K562 (cell line): ENCODE measurements around the gene PITPNM3. TPM values are rescaled to one million over a fixed set of nuclear protein-coding genes. Genes with fewer than 3 reads are reported as not detected.

Experiments used
- ATAC-seq: fragments of 200-7000 bp; cut with Tn5 transposase; 3 replicates; pipeline ENCODE4 v1.9.1; 2020; ENCODE audit warnings: moderate library complexity
- BruUV-seq: library from RNA; stranded (reverse); fragments of 400-500 nt; replicated peaks from 2 replicates; lab custom pipeline; 2021; lab: Mats Ljungman, UMichigan
- CTCF ChIA-PET: fragments of 300-600 bp; formaldehyde crosslinking; extraction: SDS; loops from one replicate; lab custom pipeline; 2021; ENCODE audit warnings: low intra/inter-chr PET ratio; lab: Yijun Ruan, JAX
- POLR2A ChIA-PET: fragments of 300-600, 350-650 bp; sonication (Branson Sonifier 250); formaldehyde crosslinking; extraction: SDS; loops from one replicate; lab custom pipeline; 2021; ENCODE audit warnings: antibody characterized with exemption, inconsistent platforms; lab: Yijun Ruan, JAX
- DNase-seq, 4 experiments: peaks; one replicate each; pipeline versions ENCODE4 v3.0.0 to v3.0.0-alpha.2; 2011 to 2018; ENCODE audit warnings: low spot score in 3 of 4, mixed read lengths in 3 of 4; ENCODE audit errors: extremely low read depth in 1 of 4
- FAIRE-seq: peaks from 2 replicates; lab custom pipeline; 2011; peaks lifted over from hg19 to GRCh38; lab: Jason Lieb, UNC
- H2AFZ ChIP-seq: 2 replicates; pipeline ENCODE4 v1.6.0; 2011; ENCODE audit warnings: low read depth, low read length, control low read depth, inconsistent platforms
- H3K27ac ChIP-seq: fragments of 200-600 bp; 3 replicates; pipeline ENCODE4 v1.8.0; 2011; ENCODE audit warnings: low read depth, mild to moderate bottlenecking, control low read depth, inconsistent platforms, low read length, moderate library complexity, mixed read lengths; ENCODE audit errors: extremely low read depth
- H3K27me3 ChIP-seq, 2 experiments: fragments of 300-600 bp in 1 of 2; 2 replicates in 1 of 2; 3 replicates in 1 of 2; pipeline versions ENCODE4 v1.6.0 to v1.8.0; 2011; ENCODE audit warnings: inconsistent platforms in 2 of 2, low read length in 2 of 2, mild to moderate bottlenecking in 1 of 2, mixed read lengths in 1 of 2, moderate library complexity in 1 of 2; ENCODE audit not compliant: control insufficient read depth in 2 of 2, insufficient read depth in 2 of 2
- H3K36me3 ChIP-seq: fragments of 300-600 bp; 3 replicates; pipeline ENCODE4 v1.8.0; 2011; ENCODE audit warnings: mild to moderate bottlenecking, low read length, inconsistent platforms; ENCODE audit not compliant: control insufficient read depth, insufficient read depth
- H3K4me1 ChIP-seq, 2 experiments: fragments of 200-600 bp in 1 of 2; replicated peaks in 1 of 2; 2 replicates in 1 of 2; 3 replicates in 1 of 2; pipeline versions ENCODE4 v1.5.1 to v1.8.0; 2011; ENCODE audit warnings: inconsistent platforms in 2 of 2, low read length in 2 of 2, mild to moderate bottlenecking in 1 of 2, mixed read lengths in 1 of 2, moderate library complexity in 1 of 2; ENCODE audit not compliant: control insufficient read depth in 2 of 2, insufficient read depth in 2 of 2
- H3K4me2 ChIP-seq: 2 replicates; pipeline ENCODE4 v1.6.1; 2011; ENCODE audit warnings: low read length, control low read depth, inconsistent platforms, mixed read lengths; ENCODE audit not compliant: insufficient read depth
- H3K4me3 ChIP-seq: fragments of 200-600 bp; sonication (generic), shearing (Covaris generic); 2 replicates; pipeline ENCODE4 v1.5.1; 2016; ENCODE audit warnings: control low read depth, inconsistent platforms
- H3K79me2 ChIP-seq: fragments of 200-600 bp; 3 replicates; pipeline ENCODE4 v1.8.0; 2011; ENCODE audit warnings: low read length, inconsistent platforms; ENCODE audit not compliant: control insufficient read depth, insufficient read depth
- H3K9ac ChIP-seq, 2 experiments: 2 replicates each; pipeline versions ENCODE4 v1.6.0 to v1.6.1; 2011; ENCODE audit warnings: low read depth in 2 of 2, low read length in 2 of 2, control low read depth in 1 of 2, inconsistent platforms in 1 of 2, mild to moderate bottlenecking in 1 of 2, mixed read lengths in 1 of 2; ENCODE audit not compliant: insufficient read depth in 1 of 2
- H3K9me1 ChIP-seq: one replicate; pipeline ENCODE4 v1.6.0; 2011; ENCODE audit warnings: inconsistent platforms, mild to moderate bottlenecking, low read length, moderate library complexity; ENCODE audit not compliant: control insufficient read depth, insufficient read depth
- H3K9me3 ChIP-seq: replicated peaks from 2 replicates; pipeline ENCODE4 v1.5.1; 2011; ENCODE audit warnings: low read depth, low read length, inconsistent platforms; ENCODE audit not compliant: control insufficient read depth, insufficient read depth
- H4K20me1 ChIP-seq: replicated peaks from 2 replicates; pipeline ENCODE4 v1.6.1; 2011; ENCODE audit warnings: low read length, inconsistent platforms, mixed read lengths; ENCODE audit not compliant: control insufficient read depth, insufficient read depth
- WGBS: fragments of 100-300 bp; shearing (Covaris generic); methylation state at CpG from one replicate; pipeline ENCODE4 v1.1.6; 2016; ENCODE audit warnings: low coverage, mixed read lengths; ENCODE audit not compliant: insufficient coverage; ENCODE audit errors: missing lambda C conversion rate; 5-methylcytosine and 5-hydroxymethylcytosine counted together
- in situ Hi-C: fragments of 300-500 bp; cut with MboI; formaldehyde crosslinking; loops from 4 replicates; pipeline ENCODE4 v1.15.0; 2018; ENCODE audit warnings: inconsistent platforms, mixed read lengths
- intact Hi-C: fragments of 100-400 bp; cut with micrococcal nuclease; formaldehyde crosslinking; loops from 2 replicates; pipeline ENCODE4 v1.14.2; 2022
- polyA plus RNA-seq, 8 experiments: library from polyadenylated mRNA; depleted of rRNA in 4 of 8; stranded (reverse) in 5 of 8; unstranded in 3 of 8; fragments of >200 nt; fragmentation: Nextera tagmentation in 2 of 8; fragmentation: Illumina TruSeq in 1 of 8; extraction: Ambion mirVana in 2 of 8; extraction: Trizol in 1 of 8; gene quantifications; 2 replicates each; pipeline versions ENCODE4 v1.2.1 to v1.2.3, GENCODE V29; 2011 to 2014; ENCODE audit warnings: inconsistent platforms in 1 of 8, missing spikeins in 1 of 8
- small RNA-seq: library from RNA; depleted of rRNA; stranded (forward); fragments of <200 nt; gene quantifications from one replicate; pipeline ENCODE3, GENCODE V24; 2014
- total RNA-seq, 7 experiments: library from RNA; depleted of rRNA in 6 of 7; stranded (reverse); fragments of >200 nt in 6 of 7; fragmentation: Illumina TruSeq in 2 of 7; extraction: Trizol in 2 of 7; gene quantifications; 2 replicates each; pipeline versions ENCODE4 v1.2.1 to v1.2.3, GENCODE V29; 2011 to 2021; ENCODE audit warnings: low replicate concordance in 1 of 7
- TF ChIP-seq, protein P1 (sequence below): sonication (generic); IDR thresholded peaks from 2 replicates; pipeline ENCODE4 v1.6.1; 2016

PITPNM3 gene
- total and polyA plus RNA-seq, 9 of the 15 experiments (the other 6 are each of a cell fraction or from before 2014, with no cell fraction given) = 0.14 to 0.38 (median 0.22) TPM; not detected in 2

GRCh38 chr17:6402258-6402657, 154.1 kb downstream of the PITPNM3 start:
- no peak for DNase-seq
- no peaks in the 10 kb centered on the region for H3K36me3 ChIP-seq
- intact Hi-C loops = no loop called here
- TF ChIP-seq, protein P1, sequence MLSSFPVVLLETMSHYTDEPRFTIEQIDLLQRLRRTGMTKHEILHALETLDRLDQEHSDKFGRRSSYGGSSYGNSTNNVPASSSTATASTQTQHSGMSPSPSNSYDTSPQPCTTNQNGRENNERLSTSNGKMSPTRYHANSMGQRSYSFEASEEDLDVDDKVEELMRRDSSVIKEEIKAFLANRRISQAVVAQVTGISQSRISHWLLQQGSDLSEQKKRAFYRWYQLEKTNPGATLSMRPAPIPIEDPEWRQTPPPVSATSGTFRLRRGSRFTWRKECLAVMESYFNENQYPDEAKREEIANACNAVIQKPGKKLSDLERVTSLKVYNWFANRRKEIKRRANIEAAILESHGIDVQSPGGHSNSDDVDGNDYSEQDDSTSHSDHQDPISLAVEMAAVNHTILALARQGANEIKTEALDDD = no peak
- TF ChIP-seq, all 486 proteins: peak for 0
- Histone ChIP-seq H3K27ac (no peak overlapping the region), H3K4me1 (no peaks in the 10 kb centered on the region), H3K9me3 (no peaks in the 10 kb centered on the region), H3K79me2 (no peaks in the 10 kb centered on the region), H3K9me1 (no peaks in the 10 kb centered on the region), H2AFZ (no peak overlapping the region), H4K20me1 (no peaks in the 10 kb centered on the region), H3K4me2 (no peak overlapping the region), H3K4me3 (no peak overlapping the region), H3K9ac (no peak overlapping the region), H3K27me3 (peaks cover 2 to 16% of the 10 kb centered on the region in 2 experiments; a peak in 3 of 5 replicates)
- in situ Hi-C loops = loop anchor here (25.0 kb wide), 1 partner anchor 690 kb away; no protein-coding TSS in a partner anchor
- FAIRE-seq (no peak), ATAC-seq (no peak)
- ChIA-PET POLR2A (no interaction called here), CTCF (no interaction called here)
- 0% methylated on average over 4 of the region's 6 CpGs for WGBS
- BruUV-seq = no TSS peak

Small RNA genes lying within 50 kb of the gene (small RNA-seq; reads per million reads assigned to genes)
- gene RF00017 (not detected), gene RNA5SP435 (0.18 reads per million)

Other genes starting within 250 kb of the PITPNM3 start
Only the 7 nearest of the 9 such genes appear.
- not detected in 2 replicates for gene AIPL1, start 121.4 kb downstream of the PITPNM3 start, total RNA-seq (2014; rRNA removed)
- gene AIPL1, start 121.4 kb downstream of the PITPNM3 start, total RNA-seq (2014; rRNA removed; fragmentation: Illumina TruSeq; extraction: Trizol) = not detected in 2 replicates
- not detected in 2 replicates for gene AIPL1, start 121.4 kb downstream of the PITPNM3 start, total RNA-seq (2015; rRNA removed; fragmentation: Illumina TruSeq; extraction: Trizol)
- gene AIPL1, start 121.4 kb downstream of the PITPNM3 start, total RNA-seq (2021) = not detected in 2 replicates
- not detected in 2 replicates for gene AIPL1, start 121.4 kb downstream of the PITPNM3 start, polyA plus RNA-seq (2011; rRNA removed)
- not detected in 2 replicates for gene AIPL1, start 121.4 kb downstream of the PITPNM3 start, polyA plus RNA-seq (2014; fragmentation: Illumina TruSeq; extraction: Trizol)
- gene AIPL1, start 121.4 kb downstream of the PITPNM3 start, polyA plus RNA-seq (2014; fragmentation: Nextera tagmentation; extraction: Ambion mirVana) = not detected
- gene AIPL1, start 121.4 kb downstream of the PITPNM3 start, polyA plus RNA-seq (2014; rRNA removed) = not detected in 2 replicates
- 11.5 and 12.9 TPM in 2 replicates for gene PIMREG, start 112.1 kb downstream of the PITPNM3 start, total RNA-seq (2014; rRNA removed)
- 5.1 and 5.3 TPM in 2 replicates for gene PIMREG, start 112.1 kb downstream of the PITPNM3 start, total RNA-seq (2014; rRNA removed; fragmentation: Illumina TruSeq; extraction: Trizol)
- 5.1 and 7.2 TPM in 2 replicates for gene PIMREG, start 112.1 kb downstream of the PITPNM3 start, total RNA-seq (2015; rRNA removed; fragmentation: Illumina TruSeq; extraction: Trizol)
- gene PIMREG, start 112.1 kb downstream of the PITPNM3 start, total RNA-seq (2021) = 13.4 and 16.0 TPM in 2 replicates
- 5.9 and 10.2 TPM in 2 replicates for gene PIMREG, start 112.1 kb downstream of the PITPNM3 start, polyA plus RNA-seq (2011; rRNA removed)
- gene PIMREG, start 112.1 kb downstream of the PITPNM3 start, polyA plus RNA-seq (2014; fragmentation: Illumina TruSeq; extraction: Trizol) = 9.4 and 13.5 TPM in 2 replicates
- 1 to 10 TPM; 1.1 to 2.1 TPM for gene PIMREG, start 112.1 kb downstream of the PITPNM3 start, polyA plus RNA-seq (2014; fragmentation: Nextera tagmentation; extraction: Ambion mirVana)
- 15.4 and 16.7 TPM in 2 replicates for gene PIMREG, start 112.1 kb downstream of the PITPNM3 start, polyA plus RNA-seq (2014; rRNA removed)
- gene KIAA0753, start 84.2 kb upstream of the PITPNM3 start, total RNA-seq (2014; rRNA removed) = 6.0 and 6.9 TPM in 2 replicates
- gene KIAA0753, start 84.2 kb upstream of the PITPNM3 start, total RNA-seq (2014; rRNA removed; fragmentation: Illumina TruSeq; extraction: Trizol) = 7.6 and 9.3 TPM in 2 replicates
- gene KIAA0753, start 84.2 kb upstream of the PITPNM3 start, total RNA-seq (2015; rRNA removed; fragmentation: Illumina TruSeq; extraction: Trizol) = 8.5 and 9.0 TPM in 2 replicates
- gene KIAA0753, start 84.2 kb upstream of the PITPNM3 start, total RNA-seq (2021) = 6.2 and 7.4 TPM in 2 replicates
- 3.9 and 6.6 TPM in 2 replicates for gene KIAA0753, start 84.2 kb upstream of the PITPNM3 start, polyA plus RNA-seq (2011; rRNA removed)
- 6.5 and 7.4 TPM in 2 replicates for gene KIAA0753, start 84.2 kb upstream of the PITPNM3 start, polyA plus RNA-seq (2014; fragmentation: Illumina TruSeq; extraction: Trizol)
- gene KIAA0753, start 84.2 kb upstream of the PITPNM3 start, polyA plus RNA-seq (2014; fragmentation: Nextera tagmentation; extraction: Ambion mirVana) = 1 to 10 TPM; 2.0 to 3.4 TPM
- gene KIAA0753, start 84.2 kb upstream of the PITPNM3 start, polyA plus RNA-seq (2014; rRNA removed) = 5.2 and 5.6 TPM in 2 replicates
- 111 and 164 TPM in 2 replicates for gene TXNDC17, start 84.5 kb upstream of the PITPNM3 start, total RNA-seq (2014; rRNA removed)
- gene TXNDC17, start 84.5 kb upstream of the PITPNM3 start, total RNA-seq (2014; rRNA removed; fragmentation: Illumina TruSeq; extraction: Trizol) = 141 and 144 TPM in 2 replicates
- gene TXNDC17, start 84.5 kb upstream of the PITPNM3 start, total RNA-seq (2015; rRNA removed; fragmentation: Illumina TruSeq; extraction: Trizol) = 164 and 179 TPM in 2 replicates
- gene TXNDC17, start 84.5 kb upstream of the PITPNM3 start, total RNA-seq (2021) = 108 and 126 TPM in 2 replicates
- gene TXNDC17, start 84.5 kb upstream of the PITPNM3 start, polyA plus RNA-seq (2011; rRNA removed) = 244 and 357 TPM in 2 replicates
- 155 and 201 TPM in 2 replicates for gene TXNDC17, start 84.5 kb upstream of the PITPNM3 start, polyA plus RNA-seq (2014; fragmentation: Illumina TruSeq; extraction: Trizol)
- 100 to 1,000 TPM; 758 to 759 TPM for gene TXNDC17, start 84.5 kb upstream of the PITPNM3 start, polyA plus RNA-seq (2014; fragmentation: Nextera tagmentation; extraction: Ambion mirVana)
- 236 and 245 TPM in 2 replicates for gene TXNDC17, start 84.5 kb upstream of the PITPNM3 start, polyA plus RNA-seq (2014; rRNA removed)
- 6.4 and 10.5 TPM in 2 replicates for gene MED31, start 95.0 kb upstream of the PITPNM3 start, total RNA-seq (2014; rRNA removed)
- 15.8 and 16.9 TPM in 2 replicates for gene MED31, start 95.0 kb upstream of the PITPNM3 start, total RNA-seq (2014; rRNA removed; fragmentation: Illumina TruSeq; extraction: Trizol)
- 13.7 and 14.6 TPM in 2 replicates for gene MED31, start 95.0 kb upstream of the PITPNM3 start, total RNA-seq (2015; rRNA removed; fragmentation: Illumina TruSeq; extraction: Trizol)
- 14.0 and 17.9 TPM in 2 replicates for gene MED31, start 95.0 kb upstream of the PITPNM3 start, total RNA-seq (2021)
- 24.2 and 29.1 TPM in 2 replicates for gene MED31, start 95.0 kb upstream of the PITPNM3 start, polyA plus RNA-seq (2011; rRNA removed)
- gene MED31, start 95.0 kb upstream of the PITPNM3 start, polyA plus RNA-seq (2014; fragmentation: Illumina TruSeq; extraction: Trizol) = 10.8 and 10.9 TPM in 2 replicates
- gene MED31, start 95.0 kb upstream of the PITPNM3 start, polyA plus RNA-seq (2014; fragmentation: Nextera tagmentation; extraction: Ambion mirVana) = 10 to 100 TPM; 35.7 to 39.9 TPM
- 9.8 and 12.3 TPM in 2 replicates for gene MED31, start 95.0 kb upstream of the PITPNM3 start, polyA plus RNA-seq (2014; rRNA removed)
- gene C17orf100, start 95.2 kb upstream of the PITPNM3 start, total RNA-seq (2014; rRNA removed) = 0.14 and 1.2 TPM in 2 replicates
- 0.40 and 0.45 TPM in 2 replicates for gene C17orf100, start 95.2 kb upstream of the PITPNM3 start, total RNA-seq (2014; rRNA removed; fragmentation: Illumina TruSeq; extraction: Trizol)
- gene C17orf100, start 95.2 kb upstream of the PITPNM3 start, total RNA-seq (2015; rRNA removed; fragmentation: Illumina TruSeq; extraction: Trizol) = 0.43 and 0.49 TPM in 2 replicates
- gene C17orf100, start 95.2 kb upstream of the PITPNM3 start, total RNA-seq (2021) = 0.60 and 0.82 TPM in 2 replicates
- gene C17orf100, start 95.2 kb upstream of the PITPNM3 start, polyA plus RNA-seq (2011; rRNA removed) = 0.31 and 0.77 TPM in 2 replicates
- gene C17orf100, start 95.2 kb upstream of the PITPNM3 start, polyA plus RNA-seq (2014; fragmentation: Illumina TruSeq; extraction: Trizol) = 0.62 and 0.69 TPM in 2 replicates
- under 1 TPM; 0.04 to 0.11 TPM for gene C17orf100, start 95.2 kb upstream of the PITPNM3 start, polyA plus RNA-seq (2014; fragmentation: Nextera tagmentation; extraction: Ambion mirVana)
- 1.7 and 1.8 TPM in 2 replicates for gene C17orf100, start 95.2 kb upstream of the PITPNM3 start, polyA plus RNA-seq (2014; rRNA removed)
- not detected in 2 replicates for gene SLC13A5, start 156.8 kb upstream of the PITPNM3 start, total RNA-seq (2014; rRNA removed)
- gene SLC13A5, start 156.8 kb upstream of the PITPNM3 start, total RNA-seq (2014; rRNA removed; fragmentation: Illumina TruSeq; extraction: Trizol) = not detected in 2 replicates
- gene SLC13A5, start 156.8 kb upstream of the PITPNM3 start, total RNA-seq (2015; rRNA removed; fragmentation: Illumina TruSeq; extraction: Trizol) = not detected in 2 replicates
- gene SLC13A5, start 156.8 kb upstream of the PITPNM3 start, total RNA-seq (2021) = 0.04 and 0.09 TPM in 2 replicates
- gene SLC13A5, start 156.8 kb upstream of the PITPNM3 start, polyA plus RNA-seq (2011; rRNA removed) = 0.09 TPM in 1 of 2 replicates, not detected in the other
- gene SLC13A5, start 156.8 kb upstream of the PITPNM3 start, polyA plus RNA-seq (2014; fragmentation: Illumina TruSeq; extraction: Trizol) = not detected in 2 replicates
- gene SLC13A5, start 156.8 kb upstream of the PITPNM3 start, polyA plus RNA-seq (2014; fragmentation: Nextera tagmentation; extraction: Ambion mirVana) = not detected
- not detected in 2 replicates for gene SLC13A5, start 156.8 kb upstream of the PITPNM3 start, polyA plus RNA-seq (2014; rRNA removed)